ENCODE measurements around the gene ZBTB7A.

ZBTB7A gene

DNA sequence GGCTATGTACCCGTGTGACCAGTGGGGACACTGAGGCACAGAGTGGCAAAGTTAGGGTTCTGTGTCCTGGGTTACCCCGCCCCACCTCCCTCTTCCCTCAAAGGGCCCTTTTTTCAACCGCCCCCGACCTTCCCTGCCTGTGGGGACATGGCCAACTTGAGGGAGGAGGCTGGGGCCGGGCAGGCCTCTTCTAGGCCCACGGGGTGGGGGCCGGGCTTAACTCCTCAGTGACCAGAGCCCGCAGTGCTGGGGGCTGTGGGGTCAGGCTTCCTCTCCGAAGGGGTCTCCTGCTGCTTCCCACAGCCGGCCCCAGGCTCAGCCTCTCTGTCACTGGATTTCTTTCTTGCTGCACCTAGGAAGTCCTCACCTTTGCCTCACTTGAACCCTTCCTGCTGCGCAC lies 35.3 kb downstream of the ZBTB7A start:
- no peaks in the 10 kb centered on the region for H3F3A ChIP-seq (ENCODE audit: low read depth)
- H4K20me1 ChIP-seq (ENCODE audit: insufficient read depth, low read length, poor library complexity, severe bottlenecking): no peaks in the 10 kb centered on the region
- H3K36me3 ChIP-seq (ENCODE audit: insufficient read depth, low read length): peaks cover 40% of the 10 kb centered on the region; the same call in 1 of the 2 replicates
- no peak overlapping the region for H3K4me2 ChIP-seq (ENCODE audit: low read depth, low read length, poor library complexity, severe bottlenecking)
- H3K4me3 ChIP-seq (ENCODE audit: low read length, poor library complexity, severe bottlenecking): no peak overlapping the region
- H3K4me1 ChIP-seq (ENCODE audit: insufficient read depth, low read length, poor library complexity, severe bottlenecking): no peaks in the 10 kb centered on the region
- TF ChIP-seq, protein P1, sequence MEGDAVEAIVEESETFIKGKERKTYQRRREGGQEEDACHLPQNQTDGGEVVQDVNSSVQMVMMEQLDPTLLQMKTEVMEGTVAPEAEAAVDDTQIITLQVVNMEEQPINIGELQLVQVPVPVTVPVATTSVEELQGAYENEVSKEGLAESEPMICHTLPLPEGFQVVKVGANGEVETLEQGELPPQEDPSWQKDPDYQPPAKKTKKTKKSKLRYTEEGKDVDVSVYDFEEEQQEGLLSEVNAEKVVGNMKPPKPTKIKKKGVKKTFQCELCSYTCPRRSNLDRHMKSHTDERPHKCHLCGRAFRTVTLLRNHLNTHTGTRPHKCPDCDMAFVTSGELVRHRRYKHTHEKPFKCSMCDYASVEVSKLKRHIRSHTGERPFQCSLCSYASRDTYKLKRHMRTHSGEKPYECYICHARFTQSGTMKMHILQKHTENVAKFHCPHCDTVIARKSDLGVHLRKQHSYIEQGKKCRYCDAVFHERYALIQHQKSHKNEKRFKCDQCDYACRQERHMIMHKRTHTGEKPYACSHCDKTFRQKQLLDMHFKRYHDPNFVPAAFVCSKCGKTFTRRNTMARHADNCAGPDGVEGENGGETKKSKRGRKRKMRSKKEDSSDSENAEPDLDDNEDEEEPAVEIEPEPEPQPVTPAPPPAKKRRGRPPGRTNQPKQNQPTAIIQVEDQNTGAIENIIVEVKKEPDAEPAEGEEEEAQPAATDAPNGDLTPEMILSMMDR (conservative IDR thresholded peaks at IDR 0.05; ENCODE audit: low read length): no peak
- no peak for TF ChIP-seq EZH2phosphoT487 (IDR thresholded peaks at IDR 0.05; ENCODE audit: borderline replicate concordance)
- no peaks in the 10 kb centered on the region for H3K27me3 ChIP-seq (ENCODE audit: insufficient read depth, low read length, poor library complexity, severe bottlenecking)
- no peaks in the 10 kb centered on the region for H3K79me2 ChIP-seq (ENCODE audit: insufficient read depth, low read length)
- no peaks in the 10 kb centered on the region for H3K9me3 ChIP-seq (ENCODE audit: insufficient read depth, low read depth, low read length)
- no peak overlapping the region for H2AFZ ChIP-seq (ENCODE audit: low read length)
- no peak overlapping the region for H3K9ac ChIP-seq (ENCODE audit: low read depth, low read length, poor library complexity, severe bottlenecking)
- no peaks in the 10 kb centered on the region for H3K9me2 ChIP-seq (replicated peaks; ENCODE audit: low read depth, low read length)

DNA sequence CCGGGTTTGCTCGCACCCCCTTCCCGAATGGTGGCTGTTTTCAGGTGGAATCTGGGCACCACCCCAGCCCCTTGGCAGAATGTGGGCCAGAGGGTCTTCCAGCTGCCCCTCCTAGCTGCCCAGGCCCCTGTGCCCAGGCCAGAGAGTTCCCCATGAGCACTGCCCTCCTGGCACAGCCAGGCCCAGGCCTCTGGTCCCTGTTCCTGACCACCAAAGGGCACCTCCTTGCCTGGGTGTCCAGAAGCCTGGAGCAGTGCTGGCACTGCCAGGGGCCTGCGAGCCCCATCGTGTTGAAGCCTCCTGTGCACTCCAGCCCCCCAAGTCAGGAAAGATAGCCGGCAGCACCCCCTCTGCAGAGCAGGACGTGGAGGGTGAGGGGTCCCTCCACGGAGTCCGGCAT lies 35.7 kb downstream of the ZBTB7A start:
- H3K9me3 ChIP-seq (ENCODE audit: insufficient read depth, low read depth, low read length): no peaks in the 10 kb centered on the region
- H2AFZ ChIP-seq (ENCODE audit: low read length): no peak overlapping the region
- H3F3A ChIP-seq (ENCODE audit: low read depth): no peaks in the 10 kb centered on the region
- H3K36me3 ChIP-seq (ENCODE audit: insufficient read depth, low read length): peaks cover 36% of the 10 kb centered on the region; the same call in 1 of the 2 replicates
- no peaks in the 10 kb centered on the region for H3K79me2 ChIP-seq (ENCODE audit: insufficient read depth, low read length)
- H3K9ac ChIP-seq (ENCODE audit: low read depth, low read length, poor library complexity, severe bottlenecking): no peak overlapping the region
- no peaks in the 10 kb centered on the region for H3K27me3 ChIP-seq (ENCODE audit: insufficient read depth, low read length, poor library complexity, severe bottlenecking)
- H4K20me1 ChIP-seq (ENCODE audit: insufficient read depth, low read length, poor library complexity, severe bottlenecking): no peaks in the 10 kb centered on the region
- TF ChIP-seq, protein P1 (conservative IDR thresholded peaks at IDR 0.05; ENCODE audit: low read length): no peak
- TF ChIP-seq EZH2phosphoT487 (IDR thresholded peaks at IDR 0.05; ENCODE audit: borderline replicate concordance): no peak
- H3K9me2 ChIP-seq (replicated peaks; ENCODE audit: low read depth, low read length): no peaks in the 10 kb centered on the region
- no peak overlapping the region for H3K4me2 ChIP-seq (ENCODE audit: low read depth, low read length, poor library complexity, severe bottlenecking)
- no peak overlapping the region for H3K4me3 ChIP-seq (ENCODE audit: low read length, poor library complexity, severe bottlenecking)
- H3K4me1 ChIP-seq (ENCODE audit: insufficient read depth, low read length, poor library complexity, severe bottlenecking): no peaks in the 10 kb centered on the region

DNA sequence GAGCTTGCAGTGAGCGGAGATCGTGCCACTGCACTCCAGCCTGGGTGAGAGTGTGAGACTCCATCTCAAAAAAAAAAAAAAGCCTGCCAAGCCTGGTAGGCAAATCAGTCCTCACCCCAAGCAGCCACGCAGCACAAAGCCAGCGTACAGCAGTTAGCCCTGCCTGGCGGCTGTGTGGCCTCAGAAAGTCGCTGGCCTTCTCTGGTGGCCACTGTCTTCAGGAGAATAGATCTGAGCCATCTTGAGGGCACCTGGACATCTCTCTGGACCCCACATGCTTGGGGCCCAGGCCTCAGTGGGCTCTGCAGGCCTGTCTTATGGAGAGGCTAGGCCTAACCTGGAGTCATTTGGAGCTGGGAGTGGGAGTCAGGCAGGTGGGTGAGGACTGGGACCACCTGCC lies 36.1 kb downstream of the ZBTB7A start:
- Histone ChIP-seq H3K9ac (ENCODE audit: low read depth, low read length, poor library complexity, severe bottlenecking) (no peak overlapping the region), H3K9me3 (ENCODE audit: insufficient read depth, low read depth, low read length) (no peaks in the 10 kb centered on the region), H3K4me3 (ENCODE audit: low read length, poor library complexity, severe bottlenecking) (no peak overlapping the region), H3K27me3 (ENCODE audit: insufficient read depth, low read length, poor library complexity, severe bottlenecking) (no peaks in the 10 kb centered on the region), H3K79me2 (ENCODE audit: insufficient read depth, low read length) (no peaks in the 10 kb centered on the region), H4K20me1 (ENCODE audit: insufficient read depth, low read length, poor library complexity, severe bottlenecking) (no peaks in the 10 kb centered on the region), H3F3A (ENCODE audit: low read depth) (no peaks in the 10 kb centered on the region), H3K9me2 (replicated peaks; ENCODE audit: low read depth, low read length) (no peaks in the 10 kb centered on the region), H3K36me3 (ENCODE audit: insufficient read depth, low read length) (peaks cover 33% of the 10 kb centered on the region; the same call in 1 of the 2 replicates), H3K4me2 (ENCODE audit: low read depth, low read length, poor library complexity, severe bottlenecking) (no peak overlapping the region), H3K4me1 (ENCODE audit: insufficient read depth, low read length, poor library complexity, severe bottlenecking) (no peaks in the 10 kb centered on the region), H2AFZ (ENCODE audit: low read length) (no peak overlapping the region)
- TF ChIP-seq EZH2phosphoT487 (IDR thresholded peaks at IDR 0.05; ENCODE audit: borderline replicate concordance): no peak
- TF ChIP-seq, protein P1 (conservative IDR thresholded peaks at IDR 0.05; ENCODE audit: low read length): no peak

Measured in Loucy (cell line).